Endothelial cell of umbilical vein (primary cell): ENCODE results near the gene PPP1CA. TPM values are rescaled to one million over a fixed set of nuclear protein-coding genes. Genes with fewer than 3 reads are reported as not detected.

Experiments used
- BruUV-seq: library from RNA; stranded (reverse); fragments of 400-500 nt; replicated peaks from 2 replicates; lab custom pipeline; 2021; lab: Mats Ljungman, UMichigan
- CTCF ChIA-PET: fragments of 300-600, 350-600 bp; sonication (Branson Sonifier 250); formaldehyde crosslinking; loops from one replicate; lab custom pipeline; 2021; ENCODE audit warnings: antibody characterized with exemption, inconsistent platforms; lab: Charles Lee
- POLR2A ChIA-PET: fragments of 300-600, 350-600 bp; sonication (Branson Sonifier 250); formaldehyde crosslinking; loops from one replicate; lab custom pipeline; 2021; ENCODE audit warnings: antibody characterized with exemption, inconsistent platforms; lab: Charles Lee
- DNase-seq: peaks from one replicate; pipeline ENCODE4 v3.0.0-alpha.2; 2011; ENCODE audit warnings: low read depth, low spot score
- FAIRE-seq: peaks from 2 replicates; lab custom pipeline; 2011; peaks lifted over from hg19 to GRCh38; lab: Jason Lieb, UNC
- H2AFZ ChIP-seq: 2 replicates; pipeline ENCODE4 v1.6.0; 2012; ENCODE audit warnings: low read depth, low read length, control low read depth, inconsistent platforms
- H3K27ac ChIP-seq: 2 replicates; pipeline ENCODE4 v1.5.1; 2011; ENCODE audit warnings: low read depth, mild to moderate bottlenecking, control low read depth, low read length, moderate library complexity; ENCODE audit not compliant: insufficient read depth
- H3K27me3 ChIP-seq, 2 experiments: 2 replicates each; pipeline versions ENCODE4 v1.6.0 to v1.6.1; 2011; ENCODE audit warnings: low read length in 2 of 2, mixed read lengths in 1 of 2; ENCODE audit not compliant: control insufficient read depth in 2 of 2, insufficient read depth in 2 of 2
- H3K36me3 ChIP-seq, 2 experiments: 2 replicates in 1 of 2; 3 replicates in 1 of 2; pipeline ENCODE4 v1.5.1; 2011; ENCODE audit warnings: low read length in 2 of 2, mild to moderate bottlenecking in 1 of 2, moderate library complexity in 1 of 2; ENCODE audit not compliant: control insufficient read depth in 2 of 2, insufficient read depth in 2 of 2; ENCODE audit errors: extremely low read depth in 1 of 2
- H3K4me1 ChIP-seq: 3 replicates; pipeline ENCODE4 v1.5.1; 2011; ENCODE audit warnings: mild to moderate bottlenecking, low read length; ENCODE audit not compliant: control insufficient read depth, insufficient read depth; ENCODE audit errors: extremely low read depth
- H3K4me2 ChIP-seq: 2 replicates; pipeline ENCODE4 v1.6.1; 2011; ENCODE audit warnings: low read length, control low read depth, mixed read lengths; ENCODE audit not compliant: insufficient read depth
- H3K4me3 ChIP-seq, 3 experiments: fragments of 200-600 bp in 1 of 3; sonication (generic), shearing (Covaris generic) in 1 of 3; replicated peaks in 1 of 3; 2 replicates each; pipeline ENCODE4 v1.5.1; 2011 to 2016; ENCODE audit warnings: control low read depth in 3 of 3, low read length in 3 of 3, mild to moderate bottlenecking in 2 of 3, inconsistent platforms in 1 of 3, low read depth in 1 of 3, moderate library complexity in 1 of 3; ENCODE audit not compliant: insufficient read depth in 1 of 3
- H3K79me2 ChIP-seq: 2 replicates; pipeline ENCODE4 v1.6.0; 2012; ENCODE audit warnings: low read length, inconsistent platforms; ENCODE audit not compliant: control insufficient read depth, insufficient read depth
- H3K9ac ChIP-seq: replicated peaks from 2 replicates; pipeline ENCODE3; 2011; ENCODE audit warnings: low read length, control low read depth; ENCODE audit not compliant: insufficient read depth; ENCODE audit errors: extremely low read depth
- H3K9me1 ChIP-seq: replicated peaks from 3 replicates; pipeline ENCODE4 v1.6.0; 2011; ENCODE audit warnings: mild to moderate bottlenecking, low read length; ENCODE audit not compliant: control insufficient read depth, insufficient read depth; ENCODE audit errors: extremely low read depth
- H3K9me3 ChIP-seq: replicated peaks from 2 replicates; pipeline ENCODE4 v1.5.1; 2012; ENCODE audit warnings: low read length, inconsistent platforms; ENCODE audit not compliant: control insufficient read depth, insufficient read depth
- H4K20me1 ChIP-seq: replicated peaks from 2 replicates; pipeline ENCODE3; 2011; ENCODE audit warnings: mild to moderate bottlenecking, low read length; ENCODE audit not compliant: control insufficient read depth, insufficient read depth; ENCODE audit errors: extremely low read depth
- CTCF ChIP-seq, 2 donors: IDR thresholded peaks; 1 replicate in 1 of 2; 2 replicates in 1 of 2; pipeline ENCODE4 v1.5.1; 2011; ENCODE audit warnings: low read length in 2 of 2, mild to moderate bottlenecking in 2 of 2, moderate library complexity in 2 of 2, control low read depth in 1 of 2, inconsistent platforms in 1 of 2, low read depth in 1 of 2; ENCODE audit not compliant: insufficient read depth in 1 of 2; ENCODE audit errors: extremely low read depth in 1 of 2
- EZH2 ChIP-seq: IDR thresholded peaks from 2 replicates; pipeline ENCODE4 v1.6.1; 2012; ENCODE audit warnings: borderline replicate concordance, low read depth, mild to moderate bottlenecking, moderate library complexity, low read length, inconsistent platforms; ENCODE audit not compliant: severe bottlenecking
- FOS ChIP-seq: IDR thresholded peaks from 2 replicates; pipeline ENCODE4 v1.6.1; 2011; ENCODE audit warnings: mild to moderate bottlenecking, low read length, moderate library complexity, borderline replicate concordance; ENCODE audit not compliant: insufficient read depth
- GATA2 ChIP-seq: IDR thresholded peaks from 2 replicates; pipeline ENCODE4 v1.7.0; 2011; ENCODE audit warnings: low read depth, mild to moderate bottlenecking, moderate library complexity, mixed read lengths, low read length; ENCODE audit not compliant: insufficient read length, insufficient read depth
- JUN ChIP-seq: IDR thresholded peaks from 2 replicates; pipeline ENCODE4 v1.6.1; 2011; ENCODE audit warnings: borderline replicate concordance, low read depth; ENCODE audit not compliant: insufficient read length, insufficient read depth
- MAX ChIP-seq: IDR thresholded peaks from 2 replicates; pipeline ENCODE4 v1.6.1; 2011; ENCODE audit not compliant: insufficient read depth, insufficient read length
- MYC ChIP-seq: IDR thresholded peaks from one replicate; pipeline ENCODE4 v1.6.1; 2011; ENCODE audit warnings: mild to moderate bottlenecking, low read depth, low read length
- POLR2A ChIP-seq: IDR thresholded peaks from 2 replicates; pipeline ENCODE4 v1.6.1; 2012; ENCODE audit warnings: low read depth, mild to moderate bottlenecking, control low read depth, low read length
- POLR2AphosphoS5 ChIP-seq: IDR thresholded peaks from 2 replicates; pipeline ENCODE4 v1.6.1; 2012; ENCODE audit warnings: low read depth, mild to moderate bottlenecking, control low read depth, low read length, moderate library complexity; ENCODE audit not compliant: insufficient read depth
- dilution Hi-C: fragments of 300-500 bp; cut with MboI; formaldehyde crosslinking; loops from one replicate; pipeline ENCODE4 v1.15.0; 2019; ENCODE audit warnings: low sequenced_read_pairs; ENCODE audit not compliant: extremely low pct_ligation_motif_present
- intact Hi-C: fragments of 100-400 bp; cut with micrococcal nuclease; formaldehyde crosslinking; loops from one replicate; pipeline ENCODE4 v1.10.0; 2022
- polyA plus RNA-seq, 4 experiments: library from polyadenylated mRNA; depleted of rRNA in 3 of 4; stranded (reverse) in 3 of 4; unstranded in 1 of 4; fragments of >200 nt; gene quantifications; 2 replicates each; pipeline versions ENCODE4 v1.2.1 to v1.2.3, GENCODE V29; 2011 to 2012; ENCODE audit warnings: missing spikeins in 1 of 4
- total RNA-seq: library from RNA; stranded (reverse); gene quantifications from 2 replicates; pipeline ENCODE4 v1.2.3, GENCODE V29; 2021

PPP1CA gene
- total and polyA plus RNA-seq, 2 donors (not counting 3 experiments of a cell fraction or from before 2014, with no cell fraction given): 192 to 419 TPM

- H4K20me1 ChIP-seq: no peaks in the 10 kb centered on the region
- no peaks in the 10 kb centered on the region for H3K36me3 ChIP-seq
- DNase-seq (no peak), FAIRE-seq (no peak)
- no peak overlapping the region for H3K4me2 ChIP-seq
- H3K4me3 ChIP-seq: no peak overlapping the region
- peaks cover 28% of the 10 kb centered on the region for H3K4me1 ChIP-seq
- H3K27me3 ChIP-seq: no peaks in the 10 kb centered on the region
- intact Hi-C loops: no loop called here
- H3K9ac ChIP-seq: no peak overlapping the region
- H2AFZ ChIP-seq: no peak overlapping the region
- H3K79me2 ChIP-seq: peaks cover 13% of the 10 kb centered on the region
- ChIA-PET CTCF (interaction anchor here (0.5 to 2.0 kb wide), 4 partner anchors 10 to 16 kb away, joined by 3 to 6 read pairs (median 4); no protein-coding TSS in a partner anchor), POLR2A (no interaction called here)
- TF ChIP-seq MYC (no peak), JUN (no peak), MAX (no peak), POLR2AphosphoS5 (no peak), CTCF (IDR thresholded peaks at IDR 0.05; ENCODE audit: extremely low read depth in 1 of 2, insufficient read depth in 1 of 2, low read depth in 1 of 2, low read length in 2 of 2) (no peak), GATA2 (no peak), FOS (no peak), POLR2A (no peak), EZH2 (no peak)
- no peaks in the 10 kb centered on the region for H3K9me3 ChIP-seq
- H3K9me1 ChIP-seq: no peaks in the 10 kb centered on the region
- H3K27ac ChIP-seq: no peak overlapping the region
- dilution Hi-C loops: no loop called here
- BruUV-seq: no TSS peak
Observed at GRCh38 chr11:67366961-67367760, 34.5 kb downstream of the PPP1CA start.
